Measurements from ENCODE around the gene PHACTR3. TPM values are rescaled to one million over a fixed set of nuclear protein-coding genes. Genes with fewer than 3 reads are reported as not detected.

PHACTR3 gene
- total and polyA plus RNA-seq, 4 donors, result 0.14 to 0.42 (median 0.17) TPM

GRCh38 chr20:59690976-59691375 lies 86.6 kb downstream of the PHACTR3 start:
- Histone ChIP-seq H3K36me3 (ENCODE audit: control insufficient read depth in 4 of 4, insufficient read depth in 3 of 4, low read depth in 1 of 4, low read length in 3 of 4) (no peaks in the 10 kb centered on the region), H3K27me3 (ENCODE audit: control insufficient read depth in 4 of 4, insufficient read depth in 4 of 4, low read length in 3 of 4) (peaks cover 0 to under 1% (median 0%) of the 10 kb centered on the region in 4 donors), H3K9ac (ENCODE audit: low read depth in 1 of 2, low read length in 2 of 2) (no peak overlapping the region), H3K9me3 (ENCODE audit: control insufficient read depth in 4 of 4, low read length in 3 of 4) (no peaks in the 10 kb centered on the region), H3K4me1 (ENCODE audit: control insufficient read depth in 4 of 4, insufficient read depth in 4 of 4, low read length in 3 of 4) (no peaks in the 10 kb centered on the region), H3K27ac (ENCODE audit: low read depth in 1 of 2, low read length in 2 of 2) (no peak overlapping the region), H3K4me3 (ENCODE audit: low read depth in 1 of 3, low read length in 3 of 3) (no peak overlapping the region)
- WGBS, result 63% methylated on average over 4 of the region's 4 CpGs
- no peak for DNase-seq (ENCODE audit: low spot score)
- TF ChIP-seq GABPA (IDR thresholded peaks at IDR 0.05 in 1 of 2, conservative IDR thresholded peaks at IDR 0.05 in 1 of 2), result no peak
- no peak for TF ChIP-seq ATF3 (IDR thresholded peaks at IDR 0.05)
- TF ChIP-seq HNF4A (conservative IDR thresholded peaks at IDR 0.05), result no peak
- TF ChIP-seq RAD21 (IDR thresholded peaks at IDR 0.05), result no peak
- no peak for TF ChIP-seq HNF4G (IDR thresholded peaks at IDR 0.05)
- no peak for TF ChIP-seq JUND (IDR thresholded peaks at IDR 0.05)
- TF ChIP-seq TAF1 (conservative IDR thresholded peaks at IDR 0.05), result no peak
- TF ChIP-seq RXRA (IDR thresholded peaks at IDR 0.05), result no peak
- no peak for TF ChIP-seq YY1 (IDR thresholded peaks at IDR 0.05)

- Histone ChIP-seq H3K9me3 (ENCODE audit: control insufficient read depth in 4 of 4, low read length in 3 of 4) (no peaks in the 10 kb centered on the region), H3K9ac (ENCODE audit: low read depth in 1 of 2, low read length in 2 of 2) (no peak overlapping the region), H3K36me3 (ENCODE audit: control insufficient read depth in 4 of 4, insufficient read depth in 3 of 4, low read depth in 1 of 4, low read length in 3 of 4) (no peaks in the 10 kb centered on the region), H3K4me1 (ENCODE audit: control insufficient read depth in 4 of 4, insufficient read depth in 4 of 4, low read length in 3 of 4) (no peaks in the 10 kb centered on the region), H3K27me3 (ENCODE audit: control insufficient read depth in 4 of 4, insufficient read depth in 4 of 4, low read length in 3 of 4) (peaks cover 0 to 2% (median 1%) of the 10 kb centered on the region in 4 donors), H3K27ac (ENCODE audit: low read depth in 1 of 2, low read length in 2 of 2) (no peak overlapping the region), H3K4me3 (ENCODE audit: low read depth in 1 of 3, low read length in 3 of 3) (no peak overlapping the region)
- no peak for DNase-seq (ENCODE audit: low spot score)
- TF ChIP-seq GABPA (IDR thresholded peaks at IDR 0.05 in 1 of 2, conservative IDR thresholded peaks at IDR 0.05 in 1 of 2) (no peak), YY1 (IDR thresholded peaks at IDR 0.05) (no peak), RAD21 (IDR thresholded peaks at IDR 0.05) (no peak), NR2F2 (IDR thresholded peaks at IDR 0.05) (no peak), MAX (IDR thresholded peaks at IDR 0.05) (no peak), ATF3 (IDR thresholded peaks at IDR 0.05) (no peak), RXRA (IDR thresholded peaks at IDR 0.05) (no peak), REST (IDR thresholded peaks at IDR 0.05) (no peak), CTCF (IDR thresholded peaks at IDR 0.05; ENCODE audit: low read depth, low read length, missing input control) (no peak), JUND (IDR thresholded peaks at IDR 0.05) (no peak), FOXA1 (IDR thresholded peaks at IDR 0.05) (no peak)
- WGBS, result 61% methylated on average over 3 of the region's 3 CpGs
Measured at GRCh38 chr20:59692139-59692538, 87.8 kb downstream of the PHACTR3 start.

All from liver (tissue), 9 donors.